Spleen (tissue), 7 donors: ENCODE results near the gene GDE1.

ENCODE experiments used
- POLR2A ChIP-seq, 3 donors: fragments of 450-650 bp; IDR thresholded peaks; one replicate each; pipeline ENCODE4 v1.5.1; 2017; ENCODE audit warnings: antibody characterized with exemption in 3 of 3, mild to moderate bottlenecking in 1 of 3
- POLR2AphosphoS5 ChIP-seq, 3 donors: sonication (generic); formaldehyde crosslinking; IDR thresholded peaks; one replicate each; pipeline ENCODE4 v1.5.1; 2017; ENCODE audit warnings: antibody characterized with exemption in 3 of 3
- TF ChIP-seq, protein P1 (sequence below), 11 experiments: fragments of 200-600 bp in 7 of 11; fragments of 450-650 bp in 4 of 11; sonication (generic) in 4 of 11; IDR thresholded peaks in 8 of 11; conservative IDR thresholded peaks in 3 of 11; 1 replicate in 7 of 11; 2 replicates in 4 of 11; pipeline versions ENCODE4 v1.4.0 to v1.8.0; 2016 to 2021; ENCODE audit warnings: antibody characterized with exemption in 11 of 11, inconsistent platforms in 4 of 11, mild to moderate bottlenecking in 1 of 11
- donor health status: DM: no; HTN: no; CAD: no; lungs with moderate emphysema.
- donor health status: DM: no; HTN: no; CAD: no.
- donor health status: DM: no; HTN: no; CAD: no.

DNA sequence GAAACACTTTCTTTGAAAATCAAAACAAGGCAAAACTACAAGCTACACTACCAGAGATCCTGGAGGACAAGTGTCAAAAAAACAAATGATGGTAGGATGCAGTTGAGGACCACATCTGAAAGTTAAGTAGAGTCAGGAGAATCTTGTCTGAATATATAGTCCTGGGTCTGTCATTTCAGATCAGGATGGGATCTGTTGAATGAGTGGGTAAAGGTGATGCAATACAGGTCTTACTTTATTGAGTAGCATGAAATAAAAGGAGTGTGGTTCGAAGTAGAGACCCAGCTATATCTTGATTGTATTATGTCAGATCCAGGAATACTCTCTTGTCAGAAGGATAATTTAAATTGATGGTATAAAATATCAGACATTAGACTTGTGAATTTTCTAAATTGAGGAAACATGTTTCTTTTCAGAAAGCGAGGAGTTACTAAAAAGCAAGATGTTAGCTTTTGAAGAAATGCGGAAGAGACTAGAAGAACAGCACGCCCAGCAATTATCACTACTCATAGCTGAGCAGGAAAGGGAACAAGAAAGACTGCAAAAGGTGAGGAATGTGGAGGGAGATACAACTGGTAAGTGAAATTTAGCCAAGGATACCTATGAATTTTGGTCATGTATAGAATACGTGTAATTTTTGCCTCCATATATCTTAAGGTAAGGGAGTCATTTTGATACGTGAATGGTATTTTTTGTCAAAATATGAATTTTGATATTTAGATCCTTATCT lies 18.5 kb upstream of the GDE1 start:
- TF ChIP-seq, protein P1, sequence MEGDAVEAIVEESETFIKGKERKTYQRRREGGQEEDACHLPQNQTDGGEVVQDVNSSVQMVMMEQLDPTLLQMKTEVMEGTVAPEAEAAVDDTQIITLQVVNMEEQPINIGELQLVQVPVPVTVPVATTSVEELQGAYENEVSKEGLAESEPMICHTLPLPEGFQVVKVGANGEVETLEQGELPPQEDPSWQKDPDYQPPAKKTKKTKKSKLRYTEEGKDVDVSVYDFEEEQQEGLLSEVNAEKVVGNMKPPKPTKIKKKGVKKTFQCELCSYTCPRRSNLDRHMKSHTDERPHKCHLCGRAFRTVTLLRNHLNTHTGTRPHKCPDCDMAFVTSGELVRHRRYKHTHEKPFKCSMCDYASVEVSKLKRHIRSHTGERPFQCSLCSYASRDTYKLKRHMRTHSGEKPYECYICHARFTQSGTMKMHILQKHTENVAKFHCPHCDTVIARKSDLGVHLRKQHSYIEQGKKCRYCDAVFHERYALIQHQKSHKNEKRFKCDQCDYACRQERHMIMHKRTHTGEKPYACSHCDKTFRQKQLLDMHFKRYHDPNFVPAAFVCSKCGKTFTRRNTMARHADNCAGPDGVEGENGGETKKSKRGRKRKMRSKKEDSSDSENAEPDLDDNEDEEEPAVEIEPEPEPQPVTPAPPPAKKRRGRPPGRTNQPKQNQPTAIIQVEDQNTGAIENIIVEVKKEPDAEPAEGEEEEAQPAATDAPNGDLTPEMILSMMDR (IDR thresholded peaks at IDR 0.05 in 8 of 11, conservative IDR thresholded peaks at IDR 0.05 in 3 of 11), result no peak
- TF ChIP-seq POLR2AphosphoS5 (IDR thresholded peaks at IDR 0.05) (no peak), POLR2A (IDR thresholded peaks at IDR 0.05) (no peak)
